Left colon (tissue), 2 donors: ENCODE measurements around the gene CR1L. TPM values are rescaled to one million over a fixed set of nuclear protein-coding genes. Genes with fewer than 3 reads are reported as not detected.
"Not testable (repeated sequence)": the region's sequence is repeated elsewhere in the genome, so short reads cannot be mapped to it uniquely, and the experiment has no call there.

Source experiments
- ATAC-seq: fragments of 200-7000 bp; cut with Tn5 transposase; one replicate; pipeline ENCODE4 v1.9.1; 2020; ENCODE audit warnings: mild to moderate bottlenecking, moderate library complexity
- DNase-seq, 2 donors: peaks; one replicate each; pipeline ENCODE4 v3.0.0-alpha.2; 2020
- intact Hi-C, 2 donors: fragments of 100-400 bp; cut with DNase I in 1 of 2; cut with micrococcal nuclease in 1 of 2; formaldehyde crosslinking; loops; one replicate each; pipeline versions ENCODE4 v1.11.2 to v1.14.0; 2022; cut with DNase I, micrococcal nuclease
- long read RNA-seq: library from polyadenylated mRNA; unstranded; transcript quantifications from one replicate; pipeline ENCODE4 v2.0.0, GENCODE V29; 2021
- total RNA-seq, 2 donors: library from RNA; stranded (reverse); fragmentation: NEBNext Ultra II Directional; extraction: Animal tissue kit (Norgen Biotek cat#: 25700); gene quantifications; one replicate each; pipeline ENCODE4 v1.2.1, GENCODE V29; 2021
- donor health status: DM: no; HTN: no; CAD: no.
- donor health status: DM: yes; HTN: yes; CAD: no.

CR1L gene
- total RNA-seq, result under 1 TPM in 1 of 2 donors, not detected in 1; 0.34 TPM
- long read RNA-seq, result 0 reads

DNA sequence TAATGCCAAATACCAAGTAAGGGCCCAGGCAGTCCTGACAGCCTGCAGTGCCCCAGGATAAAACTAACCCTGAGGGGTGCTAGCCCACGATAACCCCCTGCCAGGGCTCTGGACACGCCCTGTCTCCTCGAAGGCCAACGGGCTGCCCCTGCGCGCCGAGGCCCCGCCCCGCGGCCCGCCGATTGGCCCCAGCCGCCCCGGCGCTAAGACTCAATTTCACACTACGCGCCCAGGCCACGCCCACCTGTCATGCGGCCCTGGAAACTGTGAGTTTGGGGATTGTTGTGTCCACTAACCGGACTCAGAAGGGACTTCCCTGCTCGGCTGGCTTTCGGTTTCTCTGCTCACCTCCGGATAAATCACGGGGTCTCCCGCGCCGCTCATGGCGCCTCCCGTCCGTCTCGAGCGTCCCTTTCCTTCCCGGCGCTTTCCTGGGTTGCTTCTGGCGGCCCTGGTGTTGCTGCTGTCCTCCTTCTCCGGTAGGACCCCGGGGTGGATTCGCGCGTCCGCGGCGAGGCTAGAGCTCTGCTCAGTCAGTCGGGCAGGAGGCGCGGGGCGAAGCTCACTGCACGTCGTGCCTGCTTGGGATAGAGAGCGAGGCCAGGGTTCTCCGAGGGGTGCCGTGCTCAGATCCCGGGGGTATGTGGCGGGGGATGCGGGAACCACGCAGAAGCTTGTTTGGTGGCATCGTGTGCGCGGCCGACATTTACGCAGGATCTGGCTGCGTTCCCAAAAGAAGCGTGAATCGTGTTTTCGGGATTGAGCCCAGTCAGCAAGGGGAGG is at the start of gene CR1L:
Gene CR1L (plus strand): TSS at position 282 of the 783 bp plus-strand sequence. CDS start 101 bp downstream, at position 383.
- ATAC-seq (peak; percentile 98), DNase-seq (peak; percentile 53 to 78)
- intact Hi-C loops, result no loop called here

GRCh38 chr1:207603777-207604176 is 41.2 kb upstream of the CR1L start:
- no peak for DNase-seq
- ATAC-seq, result no peak
- intact Hi-C loops, result no loop called here

GRCh38 chr1:207605444-207606361 is 39.2 kb upstream of the CR1L start:
- intact Hi-C loops, result no loop called here
- no peak for ATAC-seq
- no peak for DNase-seq

- intact Hi-C loops, result no loop called here
- ATAC-seq (no peak), DNase-seq (no peak)
These were observed 38.6 kb upstream of the CR1L start for GRCh38 chr1:207606362-207606755.

GRCh38 chr1:207612762-207613161 is 32.2 kb upstream of the CR1L start:
- no peak for DNase-seq
- intact Hi-C loops, result no loop called here
- no peak for ATAC-seq

- peak; percentile 68 for ATAC-seq
- intact Hi-C loops, result no loop called here
- no peak for DNase-seq
These were observed 24.9 kb upstream of the CR1L start for GRCh38 chr1:207619871-207620542.

DNA sequence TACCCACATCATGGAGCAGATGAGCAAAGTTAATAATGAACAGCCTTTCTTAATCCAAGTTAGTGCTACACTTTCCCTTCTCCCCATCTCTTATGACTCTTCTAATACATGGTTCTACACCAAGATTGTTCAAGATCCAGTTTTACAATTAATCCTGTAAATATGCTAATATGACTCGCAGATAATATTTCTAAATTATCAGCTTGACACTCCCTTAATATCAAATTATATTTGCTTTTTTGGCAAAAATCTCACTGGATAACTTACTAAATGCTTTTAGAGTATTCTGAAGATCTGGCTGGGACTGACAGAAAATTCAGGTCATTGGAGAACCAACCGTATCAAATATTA is 24.4 kb upstream of the CR1L start:
- ATAC-seq (no peak), DNase-seq (no peak)
- intact Hi-C loops, result no loop called here

GRCh38 chr1:207625504-207626071 is 19.3 kb upstream of the CR1L start:
- intact Hi-C loops, DNase-seq, ATAC-seq: not testable (repeated sequence)

DNA sequence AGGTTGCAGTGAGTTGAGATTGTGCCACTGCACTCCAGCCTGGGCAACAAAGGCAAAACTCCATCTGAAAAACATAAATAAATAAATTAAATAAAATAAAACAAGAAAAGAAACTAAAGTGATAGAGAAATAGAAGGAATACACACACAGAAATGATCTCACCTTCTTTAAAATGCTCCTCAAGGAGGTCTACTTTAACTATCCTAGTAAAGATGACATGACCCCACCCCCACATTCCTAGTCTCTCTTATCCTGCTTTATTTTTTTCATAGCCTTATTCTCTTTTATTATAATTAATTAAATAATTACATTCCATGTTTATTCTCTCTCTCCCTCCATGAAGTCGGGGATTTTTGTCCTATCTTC is 18.0 kb upstream of the CR1L start:
- ATAC-seq (no peak), DNase-seq (no peak)
- intact Hi-C loops, result no loop called here

DNA sequence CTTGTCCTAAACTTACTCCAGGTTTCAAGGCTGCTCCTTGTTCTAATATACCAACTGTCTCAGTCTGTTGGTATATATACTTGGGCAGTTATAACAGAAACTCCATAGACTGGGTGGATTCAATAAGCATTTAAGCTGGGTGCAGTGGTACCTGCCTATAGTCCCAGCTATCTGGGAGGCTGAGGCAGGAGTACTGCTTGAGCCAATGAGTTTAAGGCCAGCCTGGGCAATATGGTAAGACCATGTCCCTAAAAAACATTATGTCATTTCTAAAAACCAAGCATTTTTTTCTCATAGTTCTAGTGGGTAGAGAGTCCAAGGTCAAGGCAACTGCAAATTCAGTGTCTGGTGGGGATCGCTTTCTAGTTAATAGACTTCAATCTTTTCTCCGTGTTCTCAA is 17.4 kb upstream of the CR1L start:
- no peak for DNase-seq
- intact Hi-C loops, result no loop called here
- ATAC-seq, result no peak

- no peak for DNase-seq
- ATAC-seq, result no peak
- intact Hi-C loops, result no loop called here
These were observed 16.2 kb upstream of the CR1L start for GRCh38 chr1:207628776-207629175.

DNA sequence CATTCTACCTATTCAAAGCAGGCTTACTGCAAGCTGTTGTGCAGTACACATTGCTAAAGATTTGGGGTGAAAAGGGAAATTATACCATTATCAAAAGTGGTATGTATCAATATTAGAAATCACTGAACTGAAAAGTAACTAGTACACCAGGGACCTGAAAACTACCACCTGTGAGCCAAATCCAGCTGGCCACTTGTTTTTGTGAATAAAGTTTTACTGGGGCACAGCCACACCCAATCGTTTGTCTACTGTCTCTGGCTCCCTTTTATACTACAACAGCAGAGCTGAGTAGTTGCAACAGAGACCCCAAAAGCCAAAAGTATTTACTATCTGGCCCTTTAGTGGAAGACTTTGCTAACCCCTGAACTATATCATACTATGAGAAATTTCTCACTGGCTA is 13.8 kb upstream of the CR1L start:
- no peak for DNase-seq
- intact Hi-C loops, result no loop called here
- no peak for ATAC-seq

- DNase-seq, result no peak
- ATAC-seq, result no peak
- intact Hi-C loops, result no loop called here
These were observed 11.7 kb upstream of the CR1L start for GRCh38 chr1:207633226-207633625.

GRCh38 chr1:207633699-207634289 is 11.1 kb upstream of the CR1L start:
- DNase-seq, ATAC-seq, intact Hi-C loops: not testable (repeated sequence)

DNA sequence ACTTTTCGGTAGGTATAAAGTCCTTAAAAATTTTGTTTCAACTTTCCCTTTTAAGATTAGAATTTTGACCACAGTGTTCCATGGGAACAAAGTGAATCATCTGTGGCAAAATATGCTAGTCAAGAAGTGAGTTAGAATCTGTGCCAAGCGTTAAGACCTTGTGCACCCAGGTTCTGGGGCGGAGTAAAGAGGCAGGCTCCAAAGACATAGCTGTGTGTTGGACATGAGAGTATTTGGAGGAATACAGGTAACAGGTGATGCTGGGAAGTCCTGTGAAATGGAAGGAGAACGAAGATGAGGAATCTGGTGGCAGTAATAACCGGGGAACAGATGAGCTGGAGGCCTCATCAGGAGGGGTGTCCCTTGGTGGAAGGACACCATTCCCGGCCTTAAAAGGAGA is 10.6 kb upstream of the CR1L start:
- intact Hi-C loops, ATAC-seq: not testable (repeated sequence)

DNA sequence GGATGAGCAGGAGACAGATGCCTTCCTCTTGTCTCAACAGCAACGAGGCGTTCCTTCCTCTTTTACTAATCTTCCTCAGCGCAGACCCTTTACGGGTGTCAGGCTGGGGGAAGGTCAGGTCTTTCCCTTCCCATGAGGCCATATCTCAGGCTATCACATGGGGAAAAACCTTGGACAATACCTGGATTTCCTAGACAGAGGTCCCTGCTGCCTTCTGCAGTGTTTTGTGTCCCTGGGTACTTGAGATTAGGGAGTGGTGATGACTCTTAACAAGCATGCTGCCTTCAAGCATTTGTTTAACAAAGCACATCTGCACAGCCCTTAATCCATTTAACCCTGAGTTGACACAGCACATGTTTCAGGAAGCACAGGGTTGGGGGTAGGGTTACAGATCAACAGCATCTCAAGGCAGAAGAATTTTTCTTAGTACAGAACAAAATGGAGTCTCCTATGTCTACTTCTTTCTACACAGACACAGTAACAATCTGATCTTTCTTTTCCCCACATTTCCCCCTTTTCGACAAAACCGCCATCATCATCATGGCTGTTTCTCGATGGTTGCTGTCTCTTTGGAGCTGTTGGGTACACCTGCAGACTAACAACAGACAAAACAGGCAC is 9.3 kb upstream of the CR1L start:
- ATAC-seq, intact Hi-C loops, DNase-seq: not testable (repeated sequence)

More for the DNA sequence above, 10.6 kb upstream of the CR1L start:
- DNase-seq, result not testable (repeated sequence)

- ATAC-seq, intact Hi-C loops, DNase-seq: not testable (repeated sequence)
These were observed 6.3 kb upstream of the CR1L start for GRCh38 chr1:207638487-207639145.

GRCh38 chr1:207639362-207639761 is 5.6 kb upstream of the CR1L start:
- DNase-seq, ATAC-seq, intact Hi-C loops: not testable (repeated sequence)
